Large intestine (tissue), 3 donors: Measurements from ENCODE around the gene TGM3. TPM values are rescaled to one million over a fixed set of nuclear protein-coding genes. Genes with fewer than 3 reads are reported as not detected.

Source experiments
- DNase-seq, 2 donors: peaks; one replicate each; pipeline versions ENCODE4 v3.0.0 to v3.0.0-alpha.2; 2013
- H3K27ac ChIP-seq: one replicate; pipeline ENCODE4 v1.5.1; 2013; ENCODE audit warnings: low read length
- H3K27me3 ChIP-seq: 2 replicates; pipeline ENCODE4 v1.6.1; 2013; ENCODE audit warnings: low read length; ENCODE audit not compliant: control insufficient read depth, insufficient read depth
- H3K36me3 ChIP-seq: 2 replicates; pipeline ENCODE4 v1.6.1; 2013; ENCODE audit warnings: low read length; ENCODE audit not compliant: control insufficient read depth, insufficient read depth
- H3K4me1 ChIP-seq: one replicate; pipeline ENCODE4 v1.6.1; 2013; ENCODE audit warnings: low read length; ENCODE audit not compliant: control insufficient read depth, insufficient read depth
- H3K4me3 ChIP-seq: one replicate; pipeline ENCODE4 v1.5.1; 2013; ENCODE audit warnings: low read length
- H3K9me3 ChIP-seq: one replicate; pipeline ENCODE4 v1.6.1; 2013; ENCODE audit warnings: mild to moderate bottlenecking, low read depth, low read length, moderate library complexity; ENCODE audit not compliant: control insufficient read depth
- whole genome bisulfite sequencing: methylation state at CpG from one replicate; pipeline ENCODE4 v1.1.5; 2013; ENCODE audit warnings: low lambda C conversion rate; ENCODE audit not compliant: insufficient coverage; 5-methylcytosine and 5-hydroxymethylcytosine counted together
- polyA plus RNA-seq: library from polyadenylated mRNA; unstranded; fragments of 120-200 nt; gene quantifications from one replicate; pipeline ENCODE4 v1.2.1, GENCODE V29; 2013

TGM3 gene
- polyA plus RNA-seq, 1 donor, result 0.25 TPM

DNA sequence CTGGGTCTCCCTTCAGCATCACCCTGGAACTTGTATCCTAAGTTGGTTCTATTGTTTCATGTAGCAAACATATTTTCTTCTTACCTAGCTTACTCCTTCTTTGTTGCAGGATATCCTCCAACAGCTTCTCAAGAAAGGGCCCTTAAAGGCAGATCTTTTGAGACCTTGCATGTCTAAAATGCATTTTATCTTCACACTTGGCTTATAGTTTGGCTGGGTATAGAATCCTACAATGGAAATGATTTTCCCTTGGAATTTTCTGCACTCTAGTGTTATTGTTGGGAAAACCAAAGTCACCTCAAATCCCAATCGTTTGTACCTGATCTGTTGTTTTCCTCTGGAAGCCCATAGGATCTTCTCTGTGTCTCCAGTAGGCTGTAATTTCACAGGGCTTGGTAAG lies 72.8 kb downstream of the TGM3 start:
- H3K9me3 ChIP-seq, result no peaks in the 10 kb centered on the region
- H3K27me3 ChIP-seq, result peaks cover 24% of the 10 kb centered on the region
- no peak overlapping the region for H3K27ac ChIP-seq
- WGBS, result no CpG with 5 or more reads among the region's 1 CpG
- no peaks in the 10 kb centered on the region for H3K4me1 ChIP-seq
- no peak for DNase-seq
- H3K36me3 ChIP-seq, result no peaks in the 10 kb centered on the region
- H3K4me3 ChIP-seq, result no peak overlapping the region

DNA sequence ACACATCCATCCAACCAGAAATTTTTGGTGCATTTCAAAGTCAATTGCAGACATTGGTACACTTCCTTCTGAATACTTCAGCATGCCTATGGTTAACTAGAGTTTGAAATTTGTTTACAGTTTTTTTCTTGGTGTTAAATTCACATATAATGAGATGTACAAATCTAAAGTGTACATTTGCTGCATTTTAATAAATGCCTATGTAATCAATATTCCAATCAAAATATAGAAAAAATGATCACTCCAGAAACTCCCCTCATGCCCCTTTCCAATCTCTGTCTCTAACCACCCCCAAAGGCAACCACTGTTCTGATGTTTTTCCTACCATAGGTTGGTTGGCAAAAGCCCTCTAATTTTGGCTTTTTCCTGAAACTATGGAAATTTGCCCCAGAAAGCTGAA lies 77.3 kb downstream of the TGM3 start:
- peaks cover 28% of the 10 kb centered on the region for H3K27me3 ChIP-seq

GRCh38 chr20:2374346-2375125 lies 78.7 kb downstream of the TGM3 start:
- peaks cover 28% of the 10 kb centered on the region for H3K27me3 ChIP-seq
- H3K36me3 ChIP-seq, result no peaks in the 10 kb centered on the region
- no peaks in the 10 kb centered on the region for H3K9me3 ChIP-seq
- no peaks in the 10 kb centered on the region for H3K4me1 ChIP-seq
- H3K4me3 ChIP-seq, result no peak overlapping the region
- no peak overlapping the region for H3K27ac ChIP-seq
- DNase-seq, result no peak
- 100% methylated on average over 1 of the region's 9 CpGs for WGBS

More for the DNA sequence above, 77.3 kb downstream of the TGM3 start:
- no peaks in the 10 kb centered on the region for H3K9me3 ChIP-seq
- DNase-seq, result no peak
- H3K4me1 ChIP-seq, result no peaks in the 10 kb centered on the region
- H3K4me3 ChIP-seq, result no peak overlapping the region
- H3K27ac ChIP-seq, result no peak overlapping the region
- H3K36me3 ChIP-seq, result no peaks in the 10 kb centered on the region

- Histone ChIP-seq H3K9me3 (no peaks in the 10 kb centered on the region), H3K36me3 (no peaks in the 10 kb centered on the region), H3K27ac (no peak overlapping the region), H3K27me3 (peaks cover 3% of the 10 kb centered on the region), H3K4me3 (no peak overlapping the region), H3K4me1 (no peaks in the 10 kb centered on the region)
- no peak for DNase-seq
- WGBS, result no CpG with 5 or more reads among the region's 7 CpGs
These were observed 83.1 kb downstream of the TGM3 start for GRCh38 chr20:2378893-2379292.

DNA sequence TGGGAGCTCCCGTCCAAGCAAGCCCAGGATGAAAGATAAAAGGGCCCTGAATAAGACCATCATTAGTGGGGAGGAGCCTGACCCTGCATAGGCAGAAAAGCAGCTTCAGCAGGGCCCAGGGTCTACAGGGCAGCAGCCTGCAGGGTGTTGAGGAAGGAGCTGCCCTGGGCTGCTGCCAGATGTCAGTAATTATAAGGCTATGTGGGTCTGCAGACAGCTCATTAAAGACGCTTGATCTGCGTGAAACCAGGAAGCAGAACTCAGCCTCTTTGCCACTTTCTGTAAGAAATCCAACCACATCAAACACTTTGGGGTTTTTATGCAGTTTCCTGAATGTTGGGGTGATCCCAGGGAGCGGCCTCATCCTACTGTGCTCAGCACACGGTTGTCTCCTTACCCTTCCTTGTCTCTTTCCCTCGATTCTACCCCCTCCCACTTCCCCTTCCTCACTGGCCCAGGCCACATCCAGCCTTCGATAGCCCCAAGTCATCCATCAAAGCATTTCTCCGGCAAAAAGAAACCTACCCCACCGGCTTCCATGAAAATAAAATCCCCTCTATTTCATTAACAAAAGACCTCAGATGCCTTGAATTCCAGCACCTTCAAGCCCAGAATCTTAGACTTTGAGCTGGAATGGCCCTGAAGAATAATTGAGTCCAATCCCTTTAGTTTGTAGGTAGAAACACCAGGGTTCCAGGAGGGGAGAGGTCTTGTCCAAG lies 83.9 kb downstream of the TGM3 start:
- Histone ChIP-seq H3K9me3 (no peaks in the 10 kb centered on the region), H3K4me3 (no peak overlapping the region), H3K27ac (no peak overlapping the region), H3K27me3 (no peaks in the 10 kb centered on the region), H3K36me3 (no peaks in the 10 kb centered on the region), H3K4me1 (no peaks in the 10 kb centered on the region)
- no CpG with 5 or more reads among the region's 9 CpGs for WGBS
- DNase-seq, result no peak

DNA sequence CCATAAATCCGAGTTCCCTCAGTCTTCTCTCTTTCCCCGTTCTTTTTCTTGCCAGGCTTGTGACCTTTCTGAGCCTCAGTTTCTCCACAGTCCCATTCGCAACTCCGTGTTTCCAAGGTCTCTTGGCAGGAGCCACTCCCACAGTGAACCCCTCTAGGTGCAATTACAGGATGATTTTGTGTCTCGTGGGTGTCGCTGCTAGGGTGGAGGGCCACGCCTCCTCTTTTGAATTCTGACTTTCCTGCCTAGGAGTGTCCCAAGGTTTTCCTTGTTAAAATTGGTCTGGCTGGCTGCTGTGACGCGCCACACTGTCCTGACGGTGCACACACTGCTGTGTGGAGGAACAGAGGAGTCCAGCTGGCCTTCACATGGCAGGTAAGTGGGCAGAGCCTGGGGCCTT lies 84.8 kb downstream of the TGM3 start, which contains the start of gene TGM6:
TGM6 (plus strand) TSS at position 301 of the 400 bp plus-strand sequence; CDS start at position 369, 68 bp downstream.
- Histone ChIP-seq H3K4me1 (no peaks in the 10 kb centered on the region), H3K27me3 (no peaks in the 10 kb centered on the region), H3K27ac (no peak within 1 kb of the TSS), H3K9me3 (no peaks in the 10 kb centered on the region), H3K36me3 (no peaks in the 10 kb centered on the region), H3K4me3 (no peak within 1 kb of the TSS)
- 92% methylated on average over 2 of the region's 10 CpGs for WGBS
- DNase-seq, result no peak

GRCh38 chr20:2381303-2381702 lies 85.5 kb downstream of the TGM3 start:
- Histone ChIP-seq H3K36me3 (no peaks in the 10 kb centered on the region), H3K4me1 (no peaks in the 10 kb centered on the region), H3K4me3 (no peak overlapping the region), H3K27ac (no peak overlapping the region), H3K9me3 (no peaks in the 10 kb centered on the region), H3K27me3 (no peaks in the 10 kb centered on the region)
- no CpG with 5 or more reads among the region's 7 CpGs for WGBS
- DNase-seq, result no peak

DNA sequence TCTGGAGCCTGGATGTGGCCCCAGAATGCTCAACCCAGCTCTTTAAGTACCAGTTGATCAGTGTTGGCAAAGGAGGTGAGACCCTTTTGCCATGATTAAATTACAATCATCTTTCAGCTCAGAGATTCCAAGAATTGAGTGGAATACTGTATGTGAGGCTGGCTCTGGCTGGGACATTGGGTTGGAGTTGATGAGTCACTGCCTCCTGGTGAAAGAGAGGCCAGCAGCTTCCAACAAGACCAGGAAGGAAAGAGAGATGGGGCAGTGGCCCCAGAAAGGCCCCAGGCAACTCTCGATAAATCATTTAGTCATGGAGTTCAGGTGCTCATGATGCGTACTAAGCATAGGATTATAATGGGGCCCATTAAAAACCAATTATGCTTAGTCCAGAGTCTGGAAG lies 87.0 kb downstream of the TGM3 start:
- DNase-seq, result no peak
- no CpG with 5 or more reads among the region's 2 CpGs for WGBS

GRCh38 chr20:2385026-2385425 lies 89.2 kb downstream of the TGM3 start:
- WGBS, result no CpG with 5 or more reads among the region's 5 CpGs
- peaks cover 2% of the 10 kb centered on the region for H3K9me3 ChIP-seq
- H3K4me3 ChIP-seq, result no peak overlapping the region
- DNase-seq, result no peak
- no peaks in the 10 kb centered on the region for H3K4me1 ChIP-seq
- no peaks in the 10 kb centered on the region for H3K36me3 ChIP-seq
- no peaks in the 10 kb centered on the region for H3K27me3 ChIP-seq
- no peak overlapping the region for H3K27ac ChIP-seq

More for the DNA sequence above, 87.0 kb downstream of the TGM3 start:
- peaks cover 2% of the 10 kb centered on the region for H3K9me3 ChIP-seq
- H3K4me3 ChIP-seq, result no peak overlapping the region
- H3K36me3 ChIP-seq, result no peaks in the 10 kb centered on the region
- H3K4me1 ChIP-seq, result no peaks in the 10 kb centered on the region
- H3K27me3 ChIP-seq, result no peaks in the 10 kb centered on the region
- H3K27ac ChIP-seq, result no peak overlapping the region

GRCh38 chr20:2385496-2385895 lies 89.7 kb downstream of the TGM3 start:
- no peak overlapping the region for H3K4me3 ChIP-seq
- DNase-seq, result no peak
- no peak overlapping the region for H3K27ac ChIP-seq
- no peaks in the 10 kb centered on the region for H3K4me1 ChIP-seq
- WGBS, result no CpG with 5 or more reads among the region's 6 CpGs
- H3K9me3 ChIP-seq, result peaks cover 2% of the 10 kb centered on the region
- no peaks in the 10 kb centered on the region for H3K36me3 ChIP-seq
- H3K27me3 ChIP-seq, result no peaks in the 10 kb centered on the region
